K562 (cell line): Measurements from ENCODE around the gene SCGB2B2.

Source experiments
- CTCF ChIP-seq, 3 experiments: IDR thresholded peaks in 2 of 3; conservative IDR thresholded peaks in 1 of 3; 2 replicates each; pipeline ENCODE4 v1.5.1; 2011 to 2012; ENCODE audit warnings: low read length in 3 of 3, mild to moderate bottlenecking in 3 of 3, control low read depth in 2 of 3, improper control_type of control experiment in 1 of 3, inconsistent platforms in 1 of 3, low read depth in 1 of 3, mixed read lengths in 1 of 3, moderate library complexity in 1 of 3; ENCODE audit not compliant: insufficient read depth in 2 of 3
- JUN ChIP-seq, 2 experiments: sonication (generic) in 1 of 2; formaldehyde crosslinking in 1 of 2; IDR thresholded peaks; 2 replicates each; pipeline versions ENCODE4 v1.6.1 to v1.8.0; 2012 to 2022; ENCODE audit warnings: borderline replicate concordance in 2 of 2, mild to moderate bottlenecking in 2 of 2, improper control_type of control experiment in 1 of 2, low read depth in 1 of 2, low read length in 1 of 2, missing genetic modification reagents in 1 of 2
- NONO ChIP-seq, 2 experiments: fragments of 200-400 bp in 1 of 2; fragments of 450-650 bp in 1 of 2; formaldehyde crosslinking in 1 of 2; IDR thresholded peaks; 2 replicates each; pipeline ENCODE4 v1.6.1; 2017; ENCODE audit warnings: low read depth in 2 of 2, mild to moderate bottlenecking in 2 of 2, moderate library complexity in 2 of 2, low read length in 1 of 2
- USF1 ChIP-seq: sonication (generic); formaldehyde crosslinking; IDR thresholded peaks from 2 replicates; pipeline ENCODE4 v1.9.0; 2022; ENCODE audit warnings: mild to moderate bottlenecking, missing genetic modification reagents
- USF2 ChIP-seq: sonication (generic); formaldehyde crosslinking; IDR thresholded peaks from 2 replicates; pipeline ENCODE4 v1.5.0; 2020; ENCODE audit warnings: missing genetic modification reagents

GRCh38 chr19:34654796-34655195, 22.2 kb downstream of the SCGB2B2 start:
- TF ChIP-seq CTCF (IDR thresholded peaks at IDR 0.05 in 2 of 3, conservative IDR thresholded peaks at IDR 0.05 in 1 of 3; ENCODE audit: insufficient read depth in 2 of 3, low read depth in 1 of 3, low read length in 3 of 3) (no peak), NONO (IDR thresholded peaks at IDR 0.05; ENCODE audit: low read depth in 2 of 2, low read length in 1 of 2) (no peak), USF1 (CRISPR knock-in tag) (no peak), USF2 (no peak), JUN (IDR thresholded peaks at IDR 0.05; ENCODE audit: borderline replicate concordance, low read depth, low read length) (no peak), JUN (CRISPR knock-in tag; IDR thresholded peaks at IDR 0.05; ENCODE audit: borderline replicate concordance) (no peak)
